HEK293 (cell line): ENCODE results near the gene RWDD1.
A peak's percentile ranks its signal among the peaks of the same experiment; 100 is the strongest.

Source experiments
- HOXD13 ChIP-seq: sonication (generic); formaldehyde crosslinking; IDR thresholded peaks from 2 replicates; pipeline ENCODE4 v1.8.0; 2022; ENCODE audit warnings: missing genetic modification reagents, borderline replicate concordance
- KLF16 ChIP-seq: fragments of 450-650 bp; formaldehyde crosslinking; IDR thresholded peaks from 2 replicates; pipeline ENCODE4 v1.5.1; 2017; ENCODE audit warnings: missing biosample characterization, missing genetic modification characterization
- KLF7 ChIP-seq: fragments of 450-650 bp; formaldehyde crosslinking; IDR thresholded peaks from 2 replicates; pipeline ENCODE4 v1.5.1; 2016; ENCODE audit warnings: missing biosample characterization, missing genetic modification characterization, borderline replicate concordance
- OSR2 ChIP-seq: fragments of 450-650 bp; formaldehyde crosslinking; IDR thresholded peaks from 2 replicates; pipeline ENCODE4 v1.5.1; 2016; ENCODE audit warnings: missing biosample characterization, missing genetic modification characterization
- PRDM2 ChIP-seq: fragments of 450-650 bp; formaldehyde crosslinking; IDR thresholded peaks from 2 replicates; pipeline ENCODE4 v1.5.1; 2016; ENCODE audit warnings: missing biosample characterization, missing genetic modification characterization, borderline replicate concordance
- PRDM4 ChIP-seq: fragments of 450-650 bp; formaldehyde crosslinking; IDR thresholded peaks from 2 replicates; pipeline ENCODE4 v1.5.1; 2017; ENCODE audit warnings: missing biosample characterization, missing genetic modification characterization
- RBAK ChIP-seq: fragments of 450-650 bp; formaldehyde crosslinking; IDR thresholded peaks from 2 replicates; pipeline ENCODE4 v1.5.1; 2016; ENCODE audit warnings: missing biosample characterization, missing genetic modification characterization
- TSHZ1 ChIP-seq: fragments of 450-650 bp; formaldehyde crosslinking; IDR thresholded peaks from 2 replicates; pipeline ENCODE4 v1.5.1; 2016; ENCODE audit warnings: missing biosample characterization, missing genetic modification characterization, borderline replicate concordance
- ZBTB20 ChIP-seq: fragments of 450-650 bp; formaldehyde crosslinking; IDR thresholded peaks from 2 replicates; pipeline ENCODE4 v1.5.1; 2016; ENCODE audit warnings: missing biosample characterization, missing genetic modification characterization
- ZBTB26 ChIP-seq: fragments of 450-650 bp; formaldehyde crosslinking; optimal IDR thresholded peaks from 2 replicates; pipeline ENCODE3; 2016; ENCODE audit warnings: missing biosample characterization, mild to moderate bottlenecking, missing genetic modification characterization
- ZFP3 ChIP-seq: fragments of 450-650 bp; formaldehyde crosslinking; IDR thresholded peaks from 2 replicates; pipeline ENCODE4 v1.5.1; 2016; ENCODE audit warnings: low read depth, missing biosample characterization, missing genetic modification characterization
- ZNF121 ChIP-seq: fragments of 450-650 bp; formaldehyde crosslinking; IDR thresholded peaks from 2 replicates; pipeline ENCODE4 v1.5.1; 2016; ENCODE audit warnings: missing biosample characterization, missing genetic modification characterization
- ZNF140 ChIP-seq: fragments of 450-650 bp; formaldehyde crosslinking; IDR thresholded peaks from 2 replicates; pipeline ENCODE4 v1.5.1; 2016; ENCODE audit warnings: missing biosample characterization, missing genetic modification characterization
- ZNF391 ChIP-seq: fragments of 450-650 bp; formaldehyde crosslinking; IDR thresholded peaks from 2 replicates; pipeline ENCODE4 v1.5.1; 2016; ENCODE audit warnings: low read depth, missing biosample characterization, missing genetic modification characterization, borderline replicate concordance
- ZNF426 ChIP-seq: fragments of 450-650 bp; formaldehyde crosslinking; IDR thresholded peaks from 2 replicates; pipeline ENCODE4 v1.5.1; 2017; ENCODE audit warnings: missing biosample characterization, missing genetic modification characterization, mild to moderate bottlenecking, inconsistent platforms, moderate library complexity
- ZNF510 ChIP-seq: fragments of 450-650 bp; formaldehyde crosslinking; IDR thresholded peaks from 2 replicates; pipeline ENCODE4 v1.5.1; 2018; ENCODE audit warnings: mild to moderate bottlenecking, missing genetic modification characterization, missing biosample characterization; ENCODE audit not compliant: insufficient replicate concordance
- ZNF530 ChIP-seq: fragments of 450-650 bp; formaldehyde crosslinking; IDR thresholded peaks from 2 replicates; pipeline ENCODE4 v1.5.1; 2016; ENCODE audit warnings: low read depth, missing biosample characterization, missing genetic modification characterization
- ZNF561 ChIP-seq: fragments of 450-650 bp; IDR thresholded peaks from 2 replicates; pipeline ENCODE4 v1.5.1; 2018; ENCODE audit warnings: missing biosample characterization, missing genetic modification characterization, borderline replicate concordance
- ZNF624 ChIP-seq: fragments of 450-650 bp; formaldehyde crosslinking; IDR thresholded peaks from 2 replicates; pipeline ENCODE4 v1.5.1; 2017; ENCODE audit warnings: missing biosample characterization, missing genetic modification characterization
- ZNF654 ChIP-seq: fragments of 450-650 bp; formaldehyde crosslinking; IDR thresholded peaks from 2 replicates; pipeline ENCODE4 v1.5.1; 2016; ENCODE audit warnings: low read depth, missing biosample characterization, missing genetic modification characterization
- ZNF670 ChIP-seq: fragments of 450-650 bp; formaldehyde crosslinking; IDR thresholded peaks from 2 replicates; pipeline ENCODE4 v1.5.1; 2016; ENCODE audit warnings: missing biosample characterization, missing genetic modification characterization, low read depth
- ZNF792 ChIP-seq: fragments of 450-650 bp; formaldehyde crosslinking; IDR thresholded peaks from 2 replicates; pipeline ENCODE4 v1.5.1; 2016; ENCODE audit warnings: missing biosample characterization, missing genetic modification characterization
- ZNF830 ChIP-seq: fragments of 450-650 bp; IDR thresholded peaks from 2 replicates; pipeline ENCODE4 v1.5.0; 2018; ENCODE audit warnings: missing biosample characterization, missing genetic modification characterization, low read depth, mild to moderate bottlenecking, moderate library complexity
- TF ChIP-seq, protein P1 (sequence below): fragments of 450-650 bp; formaldehyde crosslinking; IDR thresholded peaks from 2 replicates; pipeline ENCODE4 v1.5.1; 2016; ENCODE audit warnings: missing biosample characterization, missing genetic modification characterization

RWDD1 gene

DNA sequence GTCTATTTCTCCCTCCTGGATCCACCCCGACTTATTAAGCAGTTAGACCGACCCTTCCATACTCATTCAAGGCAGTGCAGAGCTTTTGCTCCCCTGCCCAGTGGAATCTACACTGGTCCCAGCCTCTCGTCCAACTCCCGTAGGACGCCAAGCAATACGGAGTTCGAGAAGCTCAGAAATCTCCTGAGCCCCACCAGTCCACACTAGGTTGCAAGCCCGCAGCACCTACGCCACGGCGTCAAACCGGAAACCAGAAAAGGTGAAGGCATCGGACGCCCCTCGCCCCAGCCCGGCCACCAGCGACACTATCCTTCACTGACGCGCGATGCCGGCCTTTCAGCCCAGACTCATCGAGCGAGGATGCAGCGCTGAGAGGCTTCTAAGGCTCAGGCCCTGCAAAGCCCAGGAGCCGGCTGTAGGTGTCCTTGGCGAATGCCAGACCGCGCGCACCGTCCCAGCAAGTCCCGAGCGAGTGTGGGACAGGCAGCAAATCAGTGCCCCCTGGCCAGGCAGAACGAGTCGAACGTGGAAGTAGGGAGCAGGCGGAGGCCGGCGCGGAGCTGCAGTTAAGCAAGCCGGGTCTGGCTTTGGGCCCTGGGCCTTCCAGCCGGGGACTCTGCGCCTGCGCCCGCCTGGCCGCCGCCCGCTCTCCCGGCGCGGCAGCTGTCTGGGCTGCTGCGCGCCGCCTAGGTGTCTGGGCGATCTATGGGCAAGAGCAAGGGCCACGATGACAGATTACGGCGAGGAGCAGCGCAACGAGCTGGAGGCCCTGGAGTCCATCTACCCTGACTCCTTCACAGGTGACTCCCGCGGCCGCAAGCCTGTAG, at the start of gene RWDD1 (continued):
- TF ChIP-seq PRDM2 (tag by site-specific recombination), result no peak
- no peak for TF ChIP-seq ZNF140 (tag by site-specific recombination)
- 0 out of 2 replicates have a peak, but pooled peaks have one; percentile 25 for TF ChIP-seq PRDM4
- TF ChIP-seq ZBTB26 (tag by site-specific recombination), result peak; percentile 92
- no peak for TF ChIP-seq ZFP3 (tag by site-specific recombination)
- no peak for TF ChIP-seq ZNF121
- peak; percentile 97 for TF ChIP-seq ZBTB20 (tag by site-specific recombination)
- TF ChIP-seq ZNF830 (tag by site-specific recombination), result no peak
- TF ChIP-seq ZNF391, result peak; percentile 80; the same call in 1 of the 2 replicates
- no peak for TF ChIP-seq ZNF792
- TF ChIP-seq ZNF654, result no peak
- peak; percentile 78; the same call in 1 of the 2 replicates for TF ChIP-seq ZNF561 (tag by site-specific recombination)
- TF ChIP-seq HOXD13, result no peak
- TF ChIP-seq ZNF426 (tag by site-specific recombination), result no peak
- TF ChIP-seq ZNF670 (tag by site-specific recombination), result no peak
- TF ChIP-seq KLF7, result no peak
- TF ChIP-seq KLF16 (tag by site-specific recombination), result peak; percentile 62; the same call in 1 of the 2 replicates
- TF ChIP-seq OSR2 (tag by site-specific recombination), result no peak; the same call in 1 of the 2 replicates
- no peak for TF ChIP-seq ZNF530 (tag by site-specific recombination)
- TF ChIP-seq RBAK (tag by site-specific recombination), result no peak
- TF ChIP-seq ZNF624 (tag by site-specific recombination), result no peak
- no peak for TF ChIP-seq TSHZ1 (tag by site-specific recombination)
- TF ChIP-seq, protein P1, sequence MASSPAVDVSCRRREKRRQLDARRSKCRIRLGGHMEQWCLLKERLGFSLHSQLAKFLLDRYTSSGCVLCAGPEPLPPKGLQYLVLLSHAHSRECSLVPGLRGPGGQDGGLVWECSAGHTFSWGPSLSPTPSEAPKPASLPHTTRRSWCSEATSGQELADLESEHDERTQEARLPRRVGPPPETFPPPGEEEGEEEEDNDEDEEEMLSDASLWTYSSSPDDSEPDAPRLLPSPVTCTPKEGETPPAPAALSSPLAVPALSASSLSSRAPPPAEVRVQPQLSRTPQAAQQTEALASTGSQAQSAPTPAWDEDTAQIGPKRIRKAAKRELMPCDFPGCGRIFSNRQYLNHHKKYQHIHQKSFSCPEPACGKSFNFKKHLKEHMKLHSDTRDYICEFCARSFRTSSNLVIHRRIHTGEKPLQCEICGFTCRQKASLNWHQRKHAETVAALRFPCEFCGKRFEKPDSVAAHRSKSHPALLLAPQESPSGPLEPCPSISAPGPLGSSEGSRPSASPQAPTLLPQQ (tag by site-specific recombination), result peak; percentile 82; the same call in 1 of the 2 replicates
- no peak for TF ChIP-seq ZNF510 (tag by site-specific recombination)
